K562 (cell line): Measurements from ENCODE around the gene RACGAP1. TPM values are rescaled to one million over a fixed set of nuclear protein-coding genes. Genes with fewer than 3 reads are reported as not detected.

Experiments
- ID3 ChIP-seq, 2 experiments: fragments of 250-450 bp in 1 of 2; fragments of 450-650 bp in 1 of 2; sonication (Bioruptor Pico) in 1 of 2; IDR thresholded peaks; 2 replicates each; pipeline versions ENCODE4 v1.6.1 to v1.8.0; 2016 to 2021; ENCODE audit warnings: mild to moderate bottlenecking in 2 of 2, moderate library complexity in 2 of 2, missing compliant biosample characterization in 1 of 2, missing genetic modification characterization in 1 of 2
- NFE2L1 ChIP-seq: fragments of 450-650 bp; IDR thresholded peaks from 2 replicates; pipeline ENCODE4 v1.6.1; 2016; ENCODE audit warnings: missing genetic modification characterization, low read depth, mild to moderate bottlenecking, missing compliant biosample characterization, moderate library complexity, borderline replicate concordance
- PBX2 ChIP-seq, 2 experiments: IDR thresholded peaks in 1 of 2; conservative IDR thresholded peaks in 1 of 2; 2 replicates each; pipeline ENCODE4 v1.6.1; 2016; ENCODE audit warnings: low read depth in 2 of 2, mild to moderate bottlenecking in 1 of 2, missing compliant biosample characterization in 1 of 2, missing genetic modification characterization in 1 of 2, moderate library complexity in 1 of 2
- RCOR1 ChIP-seq, 2 experiments: IDR thresholded peaks; 2 replicates each; pipeline ENCODE4 v1.6.1; 2012; ENCODE audit warnings: low read depth in 2 of 2, low read length in 2 of 2, borderline replicate concordance in 1 of 2, improper control_type of control experiment in 1 of 2
- SAFB2 ChIP-seq: fragments of 200-400 bp; formaldehyde crosslinking; IDR thresholded peaks from 2 replicates; pipeline ENCODE4 v1.6.1; 2018; ENCODE audit warnings: borderline replicate concordance, low read length, low read depth, moderate library complexity; ENCODE audit not compliant: severe bottlenecking
- SETDB1 ChIP-seq: IDR thresholded peaks from one replicate; pipeline ENCODE4 v1.6.1; 2012; ENCODE audit warnings: low read length, control low read depth, inconsistent platforms
- TEAD4 ChIP-seq, 2 experiments: sonication (generic) in 1 of 2; formaldehyde crosslinking in 1 of 2; IDR thresholded peaks; 2 replicates each; pipeline versions ENCODE4 v1.6.1 to v1.8.0; 2012 to 2022; ENCODE audit warnings: borderline replicate concordance in 1 of 2, inconsistent platforms in 1 of 2, low read length in 1 of 2, mild to moderate bottlenecking in 1 of 2, missing genetic modification reagents in 1 of 2
- ZNF407 ChIP-seq: fragments of 450-650 bp; IDR thresholded peaks from 2 replicates; pipeline ENCODE4 v1.6.1; 2016; ENCODE audit warnings: low read depth
- ZNF436 ChIP-seq: fragments of 250-450, 450-650 bp; sonication (Bioruptor Pico); formaldehyde crosslinking; IDR thresholded peaks from 2 replicates; pipeline ENCODE4 v1.7.0; 2020; ENCODE audit warnings: mild to moderate bottlenecking
- ZNF518B ChIP-seq: fragments of 250-450 bp; sonication (Bioruptor Pico); IDR thresholded peaks from 2 replicates; pipeline ENCODE4 v1.5.0; 2021; ENCODE audit warnings: mild to moderate bottlenecking, moderate library complexity
- polyA plus RNA-seq, 8 experiments: library from polyadenylated mRNA; depleted of rRNA in 4 of 8; stranded (reverse) in 5 of 8; unstranded in 3 of 8; fragments of >200 nt; fragmentation: Nextera tagmentation in 2 of 8; fragmentation: Illumina TruSeq in 1 of 8; extraction: Ambion mirVana in 2 of 8; extraction: Trizol in 1 of 8; gene quantifications; 2 replicates each; pipeline versions ENCODE4 v1.2.1 to v1.2.3, GENCODE V29; 2011 to 2014; ENCODE audit warnings: inconsistent platforms in 1 of 8, missing spikeins in 1 of 8
- total RNA-seq, 7 experiments: library from RNA; depleted of rRNA in 6 of 7; stranded (reverse); fragments of >200 nt in 6 of 7; fragmentation: Illumina TruSeq in 2 of 7; extraction: Trizol in 2 of 7; gene quantifications; 2 replicates each; pipeline versions ENCODE4 v1.2.1 to v1.2.3, GENCODE V29; 2011 to 2021; ENCODE audit warnings: low replicate concordance in 1 of 7

Gene RACGAP1
- total and polyA plus RNA-seq, 9 of the 15 experiments (the other 6 are each of a cell fraction or from before 2014, with no cell fraction given) = 56.4 to 92.9 (median 71.8) TPM

GRCh38 chr12:50053583-50053982 is 28.3 kb upstream of the RACGAP1 start (continued):
- no peak for TF ChIP-seq ZNF518B (CRISPR knock-in tag)
- TF ChIP-seq NFE2L1 (tag) = no peak
- TF ChIP-seq PBX2 (CRISPR knock-in tag; IDR thresholded peaks at IDR 0.05; ENCODE audit: low read depth) = no peak
- TF ChIP-seq PBX2 (tag; conservative IDR thresholded peaks at IDR 0.05; ENCODE audit: low read depth) = 0 out of 2 replicates have a peak, but pooled peaks have one; percentile 16
- TF ChIP-seq ID3 (CRISPR knock-in tag; IDR thresholded peaks at IDR 0.05) = no peak
- TF ChIP-seq ID3 (tag; IDR thresholded peaks at IDR 0.05) = no peak
- no peak for TF ChIP-seq SETDB1
- TF ChIP-seq RCOR1 (IDR thresholded peaks at IDR 0.05; ENCODE audit: borderline replicate concordance in 1 of 2, low read depth in 2 of 2, low read length in 2 of 2) = peak; percentile 11 to 86; a peak in 2 of 4 replicates
- TF ChIP-seq ZNF407 = no peak
- TF ChIP-seq ZNF436 (CRISPR knock-in tag) = no peak
- no peak for TF ChIP-seq SAFB2
- TF ChIP-seq TEAD4 (IDR thresholded peaks at IDR 0.05; ENCODE audit: low read length) = peak; percentile 57; the same call in 1 of the 2 replicates
- TF ChIP-seq TEAD4 (CRISPR knock-in tag; IDR thresholded peaks at IDR 0.05; ENCODE audit: borderline replicate concordance) = no peak
